HCT116 (cell line): ENCODE measurements around the gene C11orf58. TPM values are rescaled to one million over a fixed set of nuclear protein-coding genes. Genes with fewer than 3 reads are reported as not detected.

ENCODE experiments used
- ATAC-seq: fragments of 200-7000 bp; cut with Tn5 transposase; 2 replicates; pipeline ENCODE4 v1.9.1; 2020; ENCODE audit warnings: mild to moderate bottlenecking, moderate library complexity
- BruUV-seq: library from RNA; stranded (reverse); fragments of 400-500 nt; replicated peaks from 2 replicates; lab custom pipeline; 2021; lab: Mats Ljungman, UMichigan
- CTCF ChIA-PET: fragments of 300-600 bp; sonication (Branson Sonifier 250); formaldehyde crosslinking; loops from one replicate; lab custom pipeline; 2021; ENCODE audit warnings: antibody characterized with exemption; lab: Charles Lee
- POLR2A ChIA-PET: fragments of 300-600, 350-600 bp; sonication (Branson Sonifier 250); formaldehyde crosslinking; loops from one replicate; lab custom pipeline; 2021; ENCODE audit warnings: antibody characterized with exemption; lab: Charles Lee
- RAD21 ChIA-PET, 2 experiments: fragments of 300-600 bp; sonication (Branson Sonifier 250); formaldehyde crosslinking; loops; one replicate each; lab custom pipeline; 2023; ENCODE audit warnings: low total read pairs in 2 of 2; ENCODE audit not compliant: uncharacterized antibody in 2 of 2, unreplicated experiment in 2 of 2, low non-redundant PET in 1 of 2; lab: Charles Lee
- DNase-seq: peaks from one replicate; pipeline ENCODE4 v3.0.0-alpha.2; 2010; ENCODE audit warnings: low read depth, low spot score
- H2AFZ ChIP-seq: fragments of 200-600 bp; shearing (Covaris generic), sonication (generic); 2 replicates; pipeline ENCODE4 v1.6.1; 2017; ENCODE audit warnings: low read depth, mixed run types, mixed read lengths, antibody characterized with exemption, low read length; ENCODE audit not compliant: poor library complexity, severe bottlenecking
- H3K27ac ChIP-seq: 2 replicates; pipeline ENCODE4 v1.5.1; 2012; ENCODE audit warnings: low read depth, low read length
- H3K27me3 ChIP-seq: fragments of 200-600 bp; sonication (generic); 2 replicates; pipeline ENCODE4 v1.6.1; 2016; ENCODE audit warnings: mixed run types, low read length, mixed read lengths; ENCODE audit not compliant: insufficient read depth
- H3K36me3 ChIP-seq, 2 experiments: fragments of 200-500 bp in 1 of 2; fragments of 200-600 bp in 1 of 2; sonication (Bioruptor generic) in 1 of 2; sonication (generic) in 1 of 2; 2 replicates each; pipeline versions ENCODE4 v1.5.1 to v1.6.1; 2014 to 2016; ENCODE audit warnings: low read length in 2 of 2, inconsistent platforms in 1 of 2, mixed read lengths in 1 of 2, mixed run types in 1 of 2; ENCODE audit not compliant: insufficient read depth in 2 of 2, control insufficient read depth in 1 of 2
- H3K4me1 ChIP-seq, 2 experiments: fragments of 200-600 bp in 1 of 2; sonication (generic) in 1 of 2; 2 replicates each; pipeline versions ENCODE4 v1.5.1 to v1.6.1; 2012 to 2017; ENCODE audit warnings: low read length in 2 of 2, inconsistent platforms in 1 of 2, mild to moderate bottlenecking in 1 of 2, mixed read lengths in 1 of 2, mixed run types in 1 of 2, moderate library complexity in 1 of 2; ENCODE audit not compliant: insufficient read depth in 2 of 2, control insufficient read depth in 1 of 2
- H3K4me2 ChIP-seq: fragments of 200-600 bp; sonication (generic); 2 replicates; pipeline ENCODE4 v1.6.1; 2017; ENCODE audit warnings: mixed run types, low read length, mixed read lengths
- H3K4me3 ChIP-seq, 2 experiments: fragments of 200-600 bp in 1 of 2; sonication (generic) in 1 of 2; replicated peaks in 1 of 2; 2 replicates each; pipeline ENCODE4 v1.5.1; 2011 to 2016; ENCODE audit warnings: low read length in 2 of 2, control low read depth in 1 of 2, low read depth in 1 of 2, mild to moderate bottlenecking in 1 of 2, mixed read lengths in 1 of 2, mixed run types in 1 of 2
- H3K79me2 ChIP-seq: fragments of 200-600 bp; sonication (generic); 2 replicates; pipeline ENCODE4 v1.6.1; 2017; ENCODE audit warnings: mild to moderate bottlenecking, mixed run types, low read length, moderate library complexity, mixed read lengths; ENCODE audit not compliant: insufficient read depth
- H3K9ac ChIP-seq: fragments of 200-600 bp; sonication (generic); 2 replicates; pipeline ENCODE4 v1.6.1; 2016; ENCODE audit warnings: low read length, mixed read lengths
- H3K9me2 ChIP-seq: fragments of 200-600 bp; sonication (generic), shearing (Covaris generic); 2 replicates; pipeline ENCODE4 v1.6.1; 2017; ENCODE audit warnings: mixed run types, mild to moderate bottlenecking, moderate library complexity; ENCODE audit not compliant: insufficient read depth
- H3K9me3 ChIP-seq, 2 experiments: fragments of 200-500 bp in 1 of 2; fragments of 200-600 bp in 1 of 2; sonication (Bioruptor generic) in 1 of 2; sonication (generic) in 1 of 2; 2 replicates each; pipeline ENCODE4 v1.6.1; 2014 to 2017; ENCODE audit warnings: low read length in 2 of 2, mixed read lengths in 2 of 2, inconsistent platforms in 1 of 2, low read depth in 1 of 2, mild to moderate bottlenecking in 1 of 2, mixed run types in 1 of 2, moderate library complexity in 1 of 2; ENCODE audit not compliant: control insufficient read depth in 1 of 2, insufficient read depth in 1 of 2
- H4K20me1 ChIP-seq: fragments of 200-600 bp; sonication (generic), shearing (Covaris generic); 2 replicates; pipeline ENCODE4 v1.6.1; 2017; ENCODE audit warnings: mixed run types, mild to moderate bottlenecking, moderate library complexity; ENCODE audit not compliant: insufficient read depth
- EGR1 ChIP-seq: IDR thresholded peaks from 2 replicates; pipeline ENCODE4 v1.6.1; 2012; ENCODE audit warnings: low read depth
- ELF1 ChIP-seq: IDR thresholded peaks from 2 replicates; pipeline ENCODE4 v1.6.1; 2012; ENCODE audit warnings: low read depth, borderline replicate concordance
- EZH2phosphoT487 ChIP-seq: fragments of 200-600 bp; IDR thresholded peaks from 2 replicates; pipeline ENCODE4 v1.6.1; 2018; ENCODE audit warnings: antibody characterized with exemption, borderline replicate concordance
- FOSL1 ChIP-seq: IDR thresholded peaks from 2 replicates; pipeline ENCODE4 v1.6.1; 2012; ENCODE audit warnings: low read depth
- JUND ChIP-seq: IDR thresholded peaks from 2 replicates; pipeline ENCODE4 v1.6.1; 2012
- POLR2A ChIP-seq: IDR thresholded peaks from 2 replicates; pipeline ENCODE4 v1.7.0; 2011; ENCODE audit warnings: borderline replicate concordance; ENCODE audit not compliant: insufficient read depth, insufficient read length; ENCODE audit errors: extremely low read depth
- POLR2AphosphoS5 ChIP-seq: IDR thresholded peaks from 2 replicates; pipeline ENCODE4 v1.6.1; 2011; ENCODE audit warnings: mild to moderate bottlenecking, low read depth, low read length, moderate library complexity
- RAD21 ChIP-seq: IDR thresholded peaks from 2 replicates; pipeline ENCODE4 v1.6.1; 2012; ENCODE audit warnings: low read depth, mild to moderate bottlenecking
- SIN3A ChIP-seq: IDR thresholded peaks from 2 replicates; pipeline ENCODE4 v1.6.1; 2012; ENCODE audit warnings: low read depth
- SP1 ChIP-seq: IDR thresholded peaks from 2 replicates; pipeline ENCODE4 v1.6.1; 2012; ENCODE audit warnings: low read depth
- SRF ChIP-seq: IDR thresholded peaks from 2 replicates; pipeline ENCODE4 v1.6.1; 2012; ENCODE audit warnings: low read depth
- TCF7L2 ChIP-seq: IDR thresholded peaks from 2 replicates; pipeline ENCODE4 v1.7.0; 2011; ENCODE audit warnings: borderline replicate concordance, inconsistent platforms; ENCODE audit not compliant: insufficient read depth, insufficient read length; ENCODE audit errors: extremely low read depth
- YY1 ChIP-seq: IDR thresholded peaks from 2 replicates; pipeline ENCODE4 v1.6.1; 2011; ENCODE audit warnings: low read length, low read depth, moderate library complexity, mild to moderate bottlenecking; ENCODE audit not compliant: insufficient replicate concordance; ENCODE audit errors: extremely low read depth
- ZFX ChIP-seq: fragments of 450-650 bp; IDR thresholded peaks from 2 replicates; pipeline ENCODE4 v1.6.1; 2017
- ZNF274 ChIP-seq: fragments of 200-500 bp; sonication (Bioruptor generic); IDR thresholded peaks from 2 replicates; pipeline ENCODE4 v1.6.1; 2014; ENCODE audit warnings: mild to moderate bottlenecking, low read depth, low read length, inconsistent platforms
- intact Hi-C: fragments of 100-400 bp; cut with micrococcal nuclease; formaldehyde crosslinking; loops from 2 replicates; pipeline ENCODE4 v1.10.0; 2022
- total RNA-seq: library from RNA; stranded (reverse); gene quantifications from one replicate; pipeline ENCODE4 v1.2.1, GENCODE V29; 2021; ENCODE audit not compliant: unreplicated experiment
- TF ChIP-seq, protein P1 (sequence below): IDR thresholded peaks from 2 replicates; pipeline ENCODE4 v1.6.1; 2012
- TF ChIP-seq, protein P2 (sequence below): IDR thresholded peaks from 2 replicates; pipeline ENCODE4 v1.6.1; 2011; ENCODE audit warnings: mild to moderate bottlenecking, low read length, moderate library complexity; ENCODE audit not compliant: insufficient replicate concordance; ENCODE audit errors: extremely low read depth
- TF ChIP-seq, protein P3 (sequence below), 3 experiments: fragments of 200-600 bp in 1 of 3; sonication (generic) in 1 of 3; IDR thresholded peaks in 2 of 3; conservative IDR thresholded peaks in 1 of 3; 2 replicates each; pipeline ENCODE4 v1.5.1; 2012 to 2017; ENCODE audit warnings: low read depth in 2 of 3, low read length in 2 of 3, antibody characterized with exemption in 1 of 3, borderline replicate concordance in 1 of 3, control low read depth in 1 of 3, mild to moderate bottlenecking in 1 of 3, mixed read lengths in 1 of 3, mixed run types in 1 of 3, moderate library complexity in 1 of 3; ENCODE audit not compliant: insufficient read depth in 1 of 3
- TF ChIP-seq, protein P4 (sequence below): IDR thresholded peaks from 2 replicates; pipeline ENCODE4 v1.6.1; 2012; ENCODE audit warnings: low read depth

Gene C11orf58
- total RNA-seq, 1 experiment from 2014 or later = 108 TPM

DNA sequence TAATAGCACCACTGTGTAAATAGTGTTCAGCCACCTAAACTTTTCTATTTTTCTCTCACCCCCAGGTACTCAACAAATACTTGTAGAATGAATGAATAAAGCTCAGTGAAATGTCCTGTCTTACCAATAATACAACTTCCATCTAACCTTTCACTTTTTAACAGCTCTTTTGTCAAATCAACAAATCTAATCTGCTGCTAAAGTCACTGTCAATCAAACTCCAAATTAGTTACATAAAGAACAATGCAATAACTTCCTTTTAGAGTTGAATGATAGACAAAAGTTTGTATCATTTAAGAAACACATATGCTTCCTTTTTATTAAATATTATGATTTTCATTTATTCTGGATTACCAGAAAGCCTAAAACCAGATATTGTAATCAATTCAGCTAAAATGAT, 34.7 kb upstream of the C11orf58 start:
- no peak overlapping the region for H3K27ac ChIP-seq
- H2AFZ ChIP-seq = no peak overlapping the region
- H3K4me2 ChIP-seq = no peak overlapping the region
- ATAC-seq (no peak), DNase-seq (no peak)
- no peaks in the 10 kb centered on the region for H3K4me1 ChIP-seq
- no peaks in the 10 kb centered on the region for H3K79me2 ChIP-seq
- BruUV-seq = no TSS peak
- RAD21 ChIA-PET = no interaction called here
- TF ChIP-seq ZFX (no peak), SIN3A (no peak), YY1 (no peak), FOSL1 (no peak), JUND (no peak), ZNF274 (no peak), EZH2phosphoT487 (no peak), TCF7L2 (no peak), POLR2A (no peak), ELF1 (no peak), SP1 (no peak), POLR2AphosphoS5 (no peak), RAD21 (no peak), EGR1 (no peak), SRF (no peak)
- TF ChIP-seq, protein P1, sequence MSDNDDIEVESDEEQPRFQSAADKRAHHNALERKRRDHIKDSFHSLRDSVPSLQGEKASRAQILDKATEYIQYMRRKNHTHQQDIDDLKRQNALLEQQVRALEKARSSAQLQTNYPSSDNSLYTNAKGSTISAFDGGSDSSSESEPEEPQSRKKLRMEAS = no peak
- TF ChIP-seq, protein P2, sequence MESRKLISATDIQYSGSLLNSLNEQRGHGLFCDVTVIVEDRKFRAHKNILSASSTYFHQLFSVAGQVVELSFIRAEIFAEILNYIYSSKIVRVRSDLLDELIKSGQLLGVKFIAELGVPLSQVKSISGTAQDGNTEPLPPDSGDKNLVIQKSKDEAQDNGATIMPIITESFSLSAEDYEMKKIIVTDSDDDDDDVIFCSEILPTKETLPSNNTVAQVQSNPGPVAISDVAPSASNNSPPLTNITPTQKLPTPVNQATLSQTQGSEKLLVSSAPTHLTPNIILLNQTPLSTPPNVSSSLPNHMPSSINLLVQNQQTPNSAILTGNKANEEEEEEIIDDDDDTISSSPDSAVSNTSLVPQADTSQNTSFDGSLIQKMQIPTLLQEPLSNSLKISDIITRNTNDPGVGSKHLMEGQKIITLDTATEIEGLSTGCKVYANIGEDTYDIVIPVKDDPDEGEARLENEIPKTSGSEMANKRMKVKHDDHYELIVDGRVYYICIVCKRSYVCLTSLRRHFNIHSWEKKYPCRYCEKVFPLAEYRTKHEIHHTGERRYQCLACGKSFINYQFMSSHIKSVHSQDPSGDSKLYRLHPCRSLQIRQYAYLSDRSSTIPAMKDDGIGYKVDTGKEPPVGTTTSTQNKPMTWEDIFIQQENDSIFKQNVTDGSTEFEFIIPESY = no peak
- TF ChIP-seq, protein P3, sequence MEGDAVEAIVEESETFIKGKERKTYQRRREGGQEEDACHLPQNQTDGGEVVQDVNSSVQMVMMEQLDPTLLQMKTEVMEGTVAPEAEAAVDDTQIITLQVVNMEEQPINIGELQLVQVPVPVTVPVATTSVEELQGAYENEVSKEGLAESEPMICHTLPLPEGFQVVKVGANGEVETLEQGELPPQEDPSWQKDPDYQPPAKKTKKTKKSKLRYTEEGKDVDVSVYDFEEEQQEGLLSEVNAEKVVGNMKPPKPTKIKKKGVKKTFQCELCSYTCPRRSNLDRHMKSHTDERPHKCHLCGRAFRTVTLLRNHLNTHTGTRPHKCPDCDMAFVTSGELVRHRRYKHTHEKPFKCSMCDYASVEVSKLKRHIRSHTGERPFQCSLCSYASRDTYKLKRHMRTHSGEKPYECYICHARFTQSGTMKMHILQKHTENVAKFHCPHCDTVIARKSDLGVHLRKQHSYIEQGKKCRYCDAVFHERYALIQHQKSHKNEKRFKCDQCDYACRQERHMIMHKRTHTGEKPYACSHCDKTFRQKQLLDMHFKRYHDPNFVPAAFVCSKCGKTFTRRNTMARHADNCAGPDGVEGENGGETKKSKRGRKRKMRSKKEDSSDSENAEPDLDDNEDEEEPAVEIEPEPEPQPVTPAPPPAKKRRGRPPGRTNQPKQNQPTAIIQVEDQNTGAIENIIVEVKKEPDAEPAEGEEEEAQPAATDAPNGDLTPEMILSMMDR (IDR thresholded peaks at IDR 0.05 in 2 of 3, conservative IDR thresholded peaks at IDR 0.05 in 1 of 3; ENCODE audit: borderline replicate concordance in 1 of 3, insufficient read depth in 1 of 3, low read depth in 2 of 3, low read length in 2 of 3) = no peak
- TF ChIP-seq, protein P4, sequence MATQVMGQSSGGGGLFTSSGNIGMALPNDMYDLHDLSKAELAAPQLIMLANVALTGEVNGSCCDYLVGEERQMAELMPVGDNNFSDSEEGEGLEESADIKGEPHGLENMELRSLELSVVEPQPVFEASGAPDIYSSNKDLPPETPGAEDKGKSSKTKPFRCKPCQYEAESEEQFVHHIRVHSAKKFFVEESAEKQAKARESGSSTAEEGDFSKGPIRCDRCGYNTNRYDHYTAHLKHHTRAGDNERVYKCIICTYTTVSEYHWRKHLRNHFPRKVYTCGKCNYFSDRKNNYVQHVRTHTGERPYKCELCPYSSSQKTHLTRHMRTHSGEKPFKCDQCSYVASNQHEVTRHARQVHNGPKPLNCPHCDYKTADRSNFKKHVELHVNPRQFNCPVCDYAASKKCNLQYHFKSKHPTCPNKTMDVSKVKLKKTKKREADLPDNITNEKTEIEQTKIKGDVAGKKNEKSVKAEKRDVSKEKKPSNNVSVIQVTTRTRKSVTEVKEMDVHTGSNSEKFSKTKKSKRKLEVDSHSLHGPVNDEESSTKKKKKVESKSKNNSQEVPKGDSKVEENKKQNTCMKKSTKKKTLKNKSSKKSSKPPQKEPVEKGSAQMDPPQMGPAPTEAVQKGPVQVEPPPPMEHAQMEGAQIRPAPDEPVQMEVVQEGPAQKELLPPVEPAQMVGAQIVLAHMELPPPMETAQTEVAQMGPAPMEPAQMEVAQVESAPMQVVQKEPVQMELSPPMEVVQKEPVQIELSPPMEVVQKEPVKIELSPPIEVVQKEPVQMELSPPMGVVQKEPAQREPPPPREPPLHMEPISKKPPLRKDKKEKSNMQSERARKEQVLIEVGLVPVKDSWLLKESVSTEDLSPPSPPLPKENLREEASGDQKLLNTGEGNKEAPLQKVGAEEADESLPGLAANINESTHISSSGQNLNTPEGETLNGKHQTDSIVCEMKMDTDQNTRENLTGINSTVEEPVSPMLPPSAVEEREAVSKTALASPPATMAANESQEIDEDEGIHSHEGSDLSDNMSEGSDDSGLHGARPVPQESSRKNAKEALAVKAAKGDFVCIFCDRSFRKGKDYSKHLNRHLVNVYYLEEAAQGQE = no peak
- TF ChIP-seq, all 23 proteins: peak for 0
- H3K9ac ChIP-seq = no peak overlapping the region
- H3K27me3 ChIP-seq = no peaks in the 10 kb centered on the region
- H3K4me3 ChIP-seq = no peak overlapping the region
- H3K36me3 ChIP-seq = no peaks in the 10 kb centered on the region
- no peaks in the 10 kb centered on the region for H4K20me1 ChIP-seq
- ChIA-PET CTCF (no interaction called here), POLR2A (no interaction called here)
- intact Hi-C loops = no loop called here
- no peaks in the 10 kb centered on the region for H3K9me2 ChIP-seq
- no peaks in the 10 kb centered on the region for H3K9me3 ChIP-seq
